Body of pancreas (tissue), 4 donors: Measurements from ENCODE around the gene NKAIN2. TPM values are rescaled to one million over a fixed set of nuclear protein-coding genes. Genes with fewer than 3 reads are reported as not detected.

Source experiments
- ATAC-seq: fragments of 150-250 bp; one replicate; pipeline ENCODE4 v1.9.1; 2016
- DNase-seq, 4 donors: peaks; one replicate each; pipeline ENCODE4 v3.0.0-alpha.2; 2019
- H3K27ac ChIP-seq, 4 donors: fragments of 200-600 bp; sonication (generic); 1 replicate in 3 of 4; 2 replicates in 1 of 4; pipeline versions ENCODE4 v1.5.1 to v1.6.1; 2016 to 2019; ENCODE audit warnings: mild to moderate bottlenecking in 1 of 4, mixed read lengths in 1 of 4, moderate library complexity in 1 of 4
- H3K27me3 ChIP-seq, 2 donors: fragments of 200-600 bp; sonication (generic); one replicate each; pipeline ENCODE4 v1.6.0; 2016; ENCODE audit warnings: mild to moderate bottlenecking in 1 of 2
- H3K36me3 ChIP-seq, 2 donors: fragments of 200-600 bp; sonication (generic); replicated peaks in 1 of 2; 2 replicates each; pipeline ENCODE4 v1.5.1; 2016; ENCODE audit warnings: low read depth in 2 of 2; ENCODE audit not compliant: insufficient read depth in 1 of 2
- H3K4me1 ChIP-seq: fragments of 200-600 bp; sonication (generic); one replicate; pipeline ENCODE4 v1.6.0; 2016
- H3K4me3 ChIP-seq, 2 donors: fragments of 200-600 bp; sonication (generic); 1 replicate in 1 of 2; 2 replicates in 1 of 2; pipeline ENCODE4 v1.5.1; 2016 to 2019
- H3K9me3 ChIP-seq, 3 donors: fragments of 200-600 bp; sonication (generic); 1 replicate in 2 of 3; 2 replicates in 1 of 3; pipeline ENCODE4 v1.5.1; 2016
- CTCF ChIP-seq, 7 experiments: fragments of 450-650 bp in 4 of 7; fragments of 200-600 bp in 3 of 7; sonication (generic) in 3 of 7; IDR thresholded peaks; one replicate each; pipeline ENCODE4 v1.5.1; 2016 to 2019; ENCODE audit warnings: antibody characterized with exemption in 7 of 7
- POLR2A ChIP-seq, 3 donors: fragments of 450-650 bp; IDR thresholded peaks; one replicate each; pipeline ENCODE4 v1.6.1; 2016; ENCODE audit warnings: antibody characterized with exemption in 3 of 3, mild to moderate bottlenecking in 2 of 3
- WGBS, 2 donors: methylation state at CpG; one replicate each; pipeline ENCODE4 v1.1.5; 2017; 5-methylcytosine and 5-hydroxymethylcytosine counted together
- intact Hi-C: fragments of 100-400 bp; cut with DNase I; formaldehyde crosslinking; loops from one replicate; pipeline ENCODE4 v1.15.1; 2023
- total RNA-seq, 2 donors: library from RNA; depleted of rRNA; stranded (reverse); fragments of >200 nt; gene quantifications; one replicate each; pipeline ENCODE4 v1.1.0, GENCODE V29; 2016

Gene NKAIN2
- total RNA-seq, 2 donors from 2014 or later, result not detected

GRCh38 chr6:123990376-123990775 lies 186.7 kb downstream of the NKAIN2 start:
- ATAC-seq (no peak), DNase-seq (no peak)
- no peaks in the 10 kb centered on the region for H3K9me3 ChIP-seq
- TF ChIP-seq CTCF (IDR thresholded peaks at IDR 0.05) (no peak), POLR2A (IDR thresholded peaks at IDR 0.05) (no peak)
- intact Hi-C loops, result no loop called here
- H3K36me3 ChIP-seq, result no peaks in the 10 kb centered on the region
- WGBS, 2 donors, result 56 to 78% methylated on average over 2 of the region's 2 CpGs
- H3K4me1 ChIP-seq, result no peaks in the 10 kb centered on the region
- H3K4me3 ChIP-seq, result no peak overlapping the region
- H3K27ac ChIP-seq, result no peak overlapping the region
- no peaks in the 10 kb centered on the region for H3K27me3 ChIP-seq

- Histone ChIP-seq H3K27me3 (no peaks in the 10 kb centered on the region), H3K4me1 (no peaks in the 10 kb centered on the region), H3K4me3 (no peak overlapping the region), H3K36me3 (no peaks in the 10 kb centered on the region), H3K27ac (no peak overlapping the region), H3K9me3 (no peaks in the 10 kb centered on the region)
- intact Hi-C loops, result no loop called here
- DNase-seq (no peak), ATAC-seq (no peak)
- 15 to 16% methylated on average over 3 of the region's 3 CpGs for WGBS, 2 donors
- TF ChIP-seq CTCF (IDR thresholded peaks at IDR 0.05) (no peak), POLR2A (IDR thresholded peaks at IDR 0.05) (no peak)
These were observed 190.5 kb downstream of the NKAIN2 start for GRCh38 chr6:123994168-123994567.

GRCh38 chr6:123994891-123995635 lies 191.4 kb downstream of the NKAIN2 start:
- intact Hi-C loops, result no loop called here
- Histone ChIP-seq H3K27me3 (no peaks in the 10 kb centered on the region), H3K9me3 (no peaks in the 10 kb centered on the region), H3K27ac (no peak overlapping the region), H3K4me3 (no peak overlapping the region), H3K4me1 (no peaks in the 10 kb centered on the region), H3K36me3 (no peaks in the 10 kb centered on the region)
- WGBS, 2 donors, result 44 to 47% methylated on average over 4 of the region's 4 CpGs
- ATAC-seq, result no peak
- no peak for DNase-seq
- TF ChIP-seq POLR2A (IDR thresholded peaks at IDR 0.05) (no peak), CTCF (IDR thresholded peaks at IDR 0.05) (no peak)

- intact Hi-C loops, result no loop called here
- DNase-seq (peak; percentile 2 to 21 (median 10)), ATAC-seq (no peak)
- TF ChIP-seq POLR2A (IDR thresholded peaks at IDR 0.05) (no peak), CTCF (IDR thresholded peaks at IDR 0.05) (no peak)
- WGBS, 2 donors, result 23 to 35% methylated on average over 3 of the region's 3 CpGs
- Histone ChIP-seq H3K27ac (no peak overlapping the region), H3K4me1 (no peaks in the 10 kb centered on the region), H3K9me3 (no peaks in the 10 kb centered on the region), H3K36me3 (no peaks in the 10 kb centered on the region), H3K4me3 (no peak overlapping the region), H3K27me3 (no peaks in the 10 kb centered on the region)
These were observed 193.6 kb downstream of the NKAIN2 start for GRCh38 chr6:123997223-123997622.
